Activated gamma-delta T cell treated with anti-CD3 and anti-CD28 coated beads, Interleukin-2, amount 50 U/mL, for 16 hours (primary cell): ENCODE measurements around the gene TTLL13.
"Not testable (repeated sequence)": the region's sequence is repeated elsewhere in the genome, so short reads cannot be mapped to it uniquely, and the experiment has no call there.

Source experiments
- DNase-seq: peaks from one replicate; pipeline ENCODE4 v3.0.0-alpha.2; 2020; ENCODE audit warnings: low read depth

TTLL13 gene

GRCh38 chr15:90281637-90282036, 32.3 kb downstream of the TTLL13 start:
- not testable (repeated sequence) for DNase-seq

GRCh38 chr15:90286678-90287077, 37.3 kb downstream of the TTLL13 start:
- no peak for DNase-seq

- no peak for DNase-seq
Observed at GRCh38 chr15:90287101-90287500, 37.7 kb downstream of the TTLL13 start.

DNA sequence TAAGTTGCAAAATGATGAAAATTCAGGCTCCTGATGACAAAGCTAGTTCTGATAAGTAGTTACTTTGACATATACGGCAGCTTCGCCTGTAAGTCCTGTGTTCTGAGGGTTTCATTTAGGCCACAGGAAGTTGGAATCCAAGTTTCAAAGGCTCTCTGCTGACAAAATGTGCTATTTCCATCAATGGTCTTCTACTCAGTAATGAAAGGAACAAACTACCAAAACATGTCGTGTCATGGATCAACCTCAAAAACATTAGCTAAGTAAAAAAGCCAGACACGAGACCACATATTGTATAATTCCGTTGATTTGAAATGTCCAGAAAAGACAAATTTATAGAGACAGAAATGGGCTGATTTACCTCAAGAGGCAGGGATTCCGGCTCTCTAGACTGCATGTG, 38.6 kb downstream of the TTLL13 start:
- DNase-seq: no peak

- no peak for DNase-seq
Observed at GRCh38 chr15:90291679-90292356, 42.5 kb downstream of the TTLL13 start.

DNA sequence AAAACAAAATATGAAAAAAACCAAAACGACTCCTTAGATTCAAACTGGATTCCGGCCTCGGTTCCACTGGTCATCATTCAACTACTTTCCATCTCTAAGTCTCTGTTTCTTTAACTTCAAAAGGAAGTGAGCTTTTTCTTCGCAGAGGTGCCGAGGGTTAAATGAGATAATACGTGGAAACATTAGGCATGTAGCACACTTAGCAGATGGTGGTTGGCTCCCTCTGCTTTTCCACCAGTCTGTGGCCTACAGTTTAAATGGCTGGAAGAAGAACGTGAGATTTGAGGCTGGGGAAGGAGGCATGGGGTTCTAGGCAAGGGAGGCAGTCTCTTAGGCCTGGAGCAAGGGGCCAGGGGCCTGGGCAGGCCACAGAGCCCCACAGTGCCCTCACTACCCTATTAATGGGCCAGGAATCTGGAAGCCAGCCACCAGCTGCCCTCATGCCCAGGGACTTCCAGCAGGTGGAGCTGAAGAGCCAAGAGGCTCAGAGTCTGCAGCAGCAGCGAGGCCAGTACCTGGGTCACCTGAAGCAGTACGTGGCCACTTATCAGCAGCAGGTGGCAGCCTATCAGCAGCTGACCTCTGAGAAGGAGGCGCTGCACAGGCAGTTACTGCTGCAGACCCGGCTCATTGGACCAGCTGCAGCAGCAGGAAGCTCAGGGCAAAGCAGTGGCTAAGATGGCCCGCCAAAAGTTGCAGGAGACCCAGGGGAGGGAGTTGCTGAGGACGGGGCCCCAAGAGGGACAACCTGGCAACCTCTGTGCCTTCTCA, 43.9 kb downstream of the TTLL13 start:
- DNase-seq: peak; percentile 51

GRCh38 chr15:90294159-90294558, 44.8 kb downstream of the TTLL13 start:
- no peak for DNase-seq

DNA sequence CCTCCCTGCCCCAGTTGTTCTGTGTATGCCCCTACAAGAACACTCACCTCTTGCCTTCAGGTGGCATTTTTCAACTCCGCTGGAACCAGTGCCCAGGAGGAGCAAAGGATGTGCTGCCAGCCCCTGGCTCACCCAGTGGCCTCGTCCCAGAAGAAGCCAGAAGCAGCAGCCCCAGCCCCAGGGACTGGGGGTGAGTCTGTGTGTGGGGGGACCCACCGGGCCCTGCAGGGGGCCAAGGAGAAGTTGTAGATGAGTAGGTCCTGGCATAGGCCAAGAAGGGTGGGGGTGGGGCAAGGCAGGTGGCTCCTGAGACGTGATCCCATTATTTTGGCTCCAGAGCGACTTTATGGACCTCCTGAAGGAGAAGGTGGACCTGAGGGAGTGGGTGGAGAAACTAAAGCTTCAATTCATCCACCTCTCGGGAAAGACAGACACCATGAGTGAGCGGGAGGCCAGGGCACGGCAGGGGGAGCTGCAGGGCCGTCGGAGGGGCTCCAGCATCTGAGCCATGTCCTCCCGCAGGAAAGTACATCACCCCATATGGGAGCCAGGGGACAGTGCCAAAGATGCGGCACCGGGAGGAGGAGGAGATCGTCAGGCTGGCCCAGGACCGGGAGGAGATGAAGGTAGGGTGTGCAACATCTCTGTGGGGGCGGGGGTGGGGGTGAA, 45.4 kb downstream of the TTLL13 start:
- no peak for DNase-seq

- DNase-seq: no peak
Observed at GRCh38 chr15:90295270-90295648, 45.9 kb downstream of the TTLL13 start.

- not testable (repeated sequence) for DNase-seq
Observed at GRCh38 chr15:90296316-90296884, 47.0 kb downstream of the TTLL13 start.

DNA sequence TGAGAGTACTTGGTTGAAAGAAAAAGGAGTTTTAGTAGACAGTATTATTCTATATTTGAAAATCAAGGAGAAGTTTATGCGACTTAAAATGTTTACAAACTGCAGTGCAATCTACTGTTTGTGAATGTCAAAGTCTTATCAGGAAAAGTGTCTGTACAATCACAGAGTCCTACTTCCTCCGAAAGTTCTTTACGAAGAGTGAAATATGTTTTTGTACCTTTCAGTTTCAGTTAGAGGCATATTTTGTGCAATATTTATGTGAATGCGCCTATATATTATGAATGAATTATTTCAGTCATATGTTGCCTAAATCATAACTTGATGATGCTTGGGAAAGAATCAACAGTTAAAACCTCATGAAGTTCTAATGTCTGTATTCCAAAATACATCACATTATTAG, 47.7 kb downstream of the TTLL13 start:
- DNase-seq: no peak

DNA sequence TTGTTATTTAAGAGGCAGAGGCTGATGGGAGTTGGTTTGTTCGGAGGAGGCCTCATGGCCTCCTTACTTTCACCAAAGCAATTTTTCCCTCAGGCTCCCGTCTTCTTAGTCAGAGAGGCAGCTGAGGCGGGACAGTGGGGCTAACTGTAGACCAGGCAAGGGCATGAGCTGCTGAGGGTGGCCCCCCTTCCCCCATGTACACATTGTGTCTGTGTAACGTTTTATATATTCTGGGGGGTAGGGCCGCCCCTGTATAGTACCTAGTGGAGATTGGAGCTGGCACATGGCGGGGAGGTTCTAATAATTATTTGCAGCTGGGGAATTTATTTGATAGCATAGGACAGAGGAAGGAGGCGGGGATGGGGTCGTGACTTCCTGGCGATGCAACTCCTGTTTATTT, 51.2 kb downstream of the TTLL13 start:
- DNase-seq: no peak

DNA sequence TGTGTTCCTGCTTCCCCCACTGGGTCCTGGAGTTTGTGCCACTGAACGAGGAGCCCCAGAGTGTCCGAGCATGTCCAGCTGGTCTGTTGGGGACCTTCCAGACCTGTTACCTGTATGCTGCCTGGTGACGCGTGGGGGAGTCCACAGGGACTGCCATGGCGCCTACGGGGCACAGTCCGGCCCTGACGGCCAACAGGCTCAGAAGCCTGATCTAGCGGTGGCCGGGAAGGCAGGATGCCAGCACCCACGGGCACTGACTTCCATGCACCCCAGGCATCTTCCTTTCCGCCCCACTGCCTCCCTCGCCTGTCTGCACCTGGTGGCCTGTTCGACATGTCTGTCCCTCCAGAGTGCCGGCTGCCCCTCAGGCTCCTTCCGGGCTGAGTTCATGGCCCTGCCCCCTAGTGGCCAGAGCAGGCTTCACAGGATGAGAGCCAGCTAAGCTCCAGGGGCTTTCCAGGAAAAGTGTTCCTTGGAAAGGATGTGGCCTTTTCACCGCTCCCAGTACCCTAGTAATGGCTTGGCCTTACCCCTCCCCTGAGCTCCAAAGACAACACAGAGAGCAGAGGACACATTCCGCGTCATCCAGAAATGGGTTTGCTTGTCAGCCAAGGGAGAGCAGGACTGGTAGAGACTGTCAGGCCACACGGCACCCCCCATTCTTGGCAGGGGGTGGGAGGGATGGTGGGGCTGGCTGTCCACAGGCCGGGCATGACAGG, 51.8 kb downstream of the TTLL13 start:
- DNase-seq: peak; percentile 37

DNA sequence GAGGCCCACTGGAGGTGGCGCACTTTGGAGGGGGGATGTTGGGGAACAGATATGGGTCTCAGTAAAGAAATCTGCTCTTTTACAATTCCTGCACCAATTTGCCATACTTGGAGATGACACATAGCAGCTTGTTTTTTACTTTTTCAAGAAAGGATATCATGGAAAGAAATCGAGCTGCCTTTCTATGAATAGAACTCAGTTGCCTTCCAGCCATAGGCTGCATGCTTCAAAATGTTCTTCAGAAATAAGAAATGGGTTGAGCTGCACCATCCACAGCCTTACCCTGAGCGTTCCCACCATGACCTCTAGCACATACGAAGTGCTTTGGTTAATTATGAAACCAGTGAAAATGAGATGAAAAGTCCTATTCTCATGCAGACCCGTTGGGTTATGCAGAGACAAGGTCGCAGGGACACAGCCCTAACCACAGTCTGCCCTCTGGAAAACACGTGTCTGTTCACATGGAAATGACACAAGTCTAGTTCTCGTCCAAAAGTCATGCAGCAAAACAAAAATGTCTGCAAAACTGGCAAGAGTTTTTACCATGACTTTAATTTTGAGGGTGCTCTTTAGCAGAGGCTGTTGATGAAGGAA, 52.4 kb downstream of the TTLL13 start:
- no peak for DNase-seq

DNA sequence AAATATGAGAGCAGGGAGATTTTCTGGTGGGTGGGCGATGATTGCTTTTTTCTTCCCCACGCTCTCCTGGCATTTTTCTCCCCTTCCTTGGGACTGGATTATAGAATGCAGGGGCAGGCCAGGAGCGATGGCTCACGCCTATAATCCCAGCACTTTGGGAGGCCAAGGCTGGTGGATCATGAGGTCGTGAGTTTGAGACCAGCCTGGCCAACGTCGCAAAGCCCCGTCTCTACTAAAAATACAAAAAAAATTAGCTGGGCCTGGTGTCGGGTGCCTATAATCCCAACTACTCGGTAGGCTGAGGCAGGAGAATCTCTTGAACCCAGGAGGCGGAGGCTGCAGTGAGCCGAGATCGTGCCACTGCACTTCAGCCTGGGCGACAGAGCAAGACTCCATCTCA, 56.0 kb downstream of the TTLL13 start:
- not testable (repeated sequence) for DNase-seq

- DNase-seq: no peak
Observed at GRCh38 chr15:90305932-90306331, 56.6 kb downstream of the TTLL13 start.

GRCh38 chr15:90306560-90306959, 57.2 kb downstream of the TTLL13 start:
- DNase-seq: peak; percentile 12

- no peak for DNase-seq
Observed at GRCh38 chr15:90307661-90308060, 58.3 kb downstream of the TTLL13 start.

GRCh38 chr15:90309020-90309419, 59.7 kb downstream of the TTLL13 start:
- no peak for DNase-seq
